Cardiac fibroblast (primary cell): ENCODE measurements around the gene NKD2.

ENCODE experiments used
- DNase-seq, 2 donors: peaks; one replicate each; pipeline versions ENCODE4 v3.0.0 to v3.0.0-alpha.2; 2010; ENCODE audit warnings: low read depth in 2 of 2
- H3K4me3 ChIP-seq, 2 donors: replicated peaks in 1 of 2; 1 replicate in 1 of 2; 2 replicates in 1 of 2; pipeline ENCODE4 v1.5.1; 2011; ENCODE audit warnings: low read depth in 2 of 2, low read length in 2 of 2, mild to moderate bottlenecking in 2 of 2, moderate library complexity in 1 of 2
- CTCF ChIP-seq: IDR thresholded peaks from one replicate; pipeline ENCODE4 v1.5.1; 2011; ENCODE audit warnings: low read depth, mild to moderate bottlenecking, low read length, inconsistent platforms

The NKD2 gene

GRCh38 chr5:1062761-1063568 lies 54.4 kb downstream of the NKD2 start:
- no peak overlapping the region for H3K4me3 ChIP-seq
- no peak for DNase-seq
- no peak for TF ChIP-seq CTCF

GRCh38 chr5:1063661-1064382 lies 55.2 kb downstream of the NKD2 start:
- no peak for DNase-seq
- H3K4me3 ChIP-seq, result no peak overlapping the region
- TF ChIP-seq CTCF, result no peak

- no peak overlapping the region for H3K4me3 ChIP-seq
- DNase-seq, result no peak
- TF ChIP-seq CTCF, result no peak
Measured at GRCh38 chr5:1064383-1065142, 56.0 kb downstream of the NKD2 start.

GRCh38 chr5:1065143-1065750 lies 56.6 kb downstream of the NKD2 start:
- H3K4me3 ChIP-seq, result no peak overlapping the region
- no peak for TF ChIP-seq CTCF
- no peak for DNase-seq

GRCh38 chr5:1065891-1066650 lies 57.5 kb downstream of the NKD2 start:
- no peak overlapping the region for H3K4me3 ChIP-seq
- no peak for DNase-seq
- TF ChIP-seq CTCF, result no peak

GRCh38 chr5:1066676-1067075 lies 58.1 kb downstream of the NKD2 start:
- TF ChIP-seq CTCF, result no peak
- H3K4me3 ChIP-seq, result no peak overlapping the region
- no peak for DNase-seq
